ENCODE measurements around the gene CPTP. TPM values are rescaled to one million over a fixed set of nuclear protein-coding genes. Genes with fewer than 3 reads are reported as not detected.

Gene CPTP
- total and polyA plus RNA-seq, 7 experiments from 2014 or later = 11.5 to 29.3 (median 19.1) TPM

DNA sequence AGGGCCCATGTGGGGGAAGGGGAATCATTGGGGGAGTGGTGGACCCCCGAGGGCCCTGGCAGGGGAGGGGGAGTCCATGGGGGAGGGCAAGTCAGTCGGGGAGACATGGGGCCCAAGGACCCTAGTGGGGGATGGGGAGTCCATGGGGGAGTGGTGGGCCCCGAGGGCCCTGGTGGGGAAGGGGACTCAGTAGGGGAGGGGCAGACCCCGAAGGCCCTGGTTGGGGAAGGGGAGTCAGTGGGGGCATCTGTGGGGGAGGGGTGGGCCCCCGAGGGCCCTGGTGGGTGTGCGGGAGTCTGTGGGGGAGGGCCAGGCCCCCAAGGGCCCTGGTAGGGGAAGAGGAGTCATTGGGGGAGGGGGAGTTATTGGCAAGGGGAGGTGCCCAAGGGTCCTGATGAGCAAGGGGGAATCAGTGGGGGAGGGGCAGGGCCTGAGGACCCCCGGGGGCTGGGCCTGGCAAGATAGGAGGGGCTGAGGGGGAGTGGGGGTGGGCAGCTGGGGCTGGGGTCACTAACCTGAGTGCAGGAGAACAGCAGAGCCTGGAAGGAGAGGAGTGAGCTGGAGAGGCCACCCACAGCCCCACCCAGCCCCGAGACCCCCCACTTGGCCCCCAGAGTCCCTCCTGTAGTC, 31.7 kb downstream of the CPTP start:
- Histone ChIP-seq H3K36me3 (ENCODE audit: control insufficient read depth in 2 of 3, insufficient read depth in 3 of 3, low read length in 3 of 3) (no peaks in the 10 kb centered on the region), H3K4me3 (ENCODE audit: low read length) (no peak overlapping the region), H3K27ac (ENCODE audit: low read depth, low read length) (no peak overlapping the region), H3K4me1 (ENCODE audit: control insufficient read depth in 2 of 2, insufficient read depth in 2 of 2, low read length in 2 of 2) (peaks cover 0 to 18% of the 10 kb centered on the region in 2 donors), H3K27me3 (ENCODE audit: control insufficient read depth in 2 of 2, insufficient read depth in 2 of 2, low read length in 2 of 2) (peaks cover 0 to 9% of the 10 kb centered on the region in 2 donors), H3K9me3 (ENCODE audit: control insufficient read depth in 2 of 3, low read length in 3 of 3) (no peaks in the 10 kb centered on the region)
- Mint-ChIP-seq H3K27ac (no peak overlapping the region), H3K4me3 (no peak overlapping the region), H3K36me3 (peaks cover 0 to 2% (median 0%) of the 10 kb centered on the region in 5 donors), H3K9me3 (peaks cover 0 to 5% (median 0%) of the 10 kb centered on the region in 11 donors), H3K27me3 (peaks cover 0 to 39% (median 16%) of the 10 kb centered on the region in 5 donors), H3K4me1 (peaks cover 11 to 31% (median 19%) of the 10 kb centered on the region in 7 donors)
- CTCF ChIA-PET = no interaction called here
- no peak for ATAC-seq
- intact Hi-C loops (cut with micrococcal nuclease) = no loop called here
- POLR2A ChIA-PET = no interaction called here
- DNase-seq = no peak

- no peak for DNase-seq
- Mint-ChIP-seq H3K36me3 (peaks cover 0 to 2% (median 0%) of the 10 kb centered on the region in 5 donors), H3K27ac (no peak overlapping the region), H3K4me1 (peaks cover 12 to 31% (median 19%) of the 10 kb centered on the region in 7 donors), H3K4me3 (no peak overlapping the region), H3K9me3 (peaks cover 0 to 5% (median 0%) of the 10 kb centered on the region in 11 donors), H3K27me3 (peaks cover 0 to 39% (median 16%) of the 10 kb centered on the region in 5 donors)
- intact Hi-C loops (cut with micrococcal nuclease) = no loop called here
- Histone ChIP-seq H3K4me3 (ENCODE audit: low read length) (no peak overlapping the region), H3K27me3 (ENCODE audit: control insufficient read depth in 2 of 2, insufficient read depth in 2 of 2, low read length in 2 of 2) (peaks cover 0 to 9% of the 10 kb centered on the region in 2 donors), H3K4me1 (ENCODE audit: control insufficient read depth in 2 of 2, insufficient read depth in 2 of 2, low read length in 2 of 2) (peaks cover 0 to 18% of the 10 kb centered on the region in 2 donors), H3K9me3 (ENCODE audit: control insufficient read depth in 2 of 3, low read length in 3 of 3) (no peaks in the 10 kb centered on the region), H3K36me3 (ENCODE audit: control insufficient read depth in 2 of 3, insufficient read depth in 3 of 3, low read length in 3 of 3) (no peaks in the 10 kb centered on the region), H3K27ac (ENCODE audit: low read depth, low read length) (no peak overlapping the region)
- ChIA-PET CTCF (no interaction called here), POLR2A (interaction anchor here (2.1 kb wide), 1 partner anchor 14 kb away, joined by 10 read pairs; no protein-coding TSS in a partner anchor)
- ATAC-seq = no peak
These were observed 32.3 kb downstream of the CPTP start for GRCh38 chr1:1356796-1357401.

DNA sequence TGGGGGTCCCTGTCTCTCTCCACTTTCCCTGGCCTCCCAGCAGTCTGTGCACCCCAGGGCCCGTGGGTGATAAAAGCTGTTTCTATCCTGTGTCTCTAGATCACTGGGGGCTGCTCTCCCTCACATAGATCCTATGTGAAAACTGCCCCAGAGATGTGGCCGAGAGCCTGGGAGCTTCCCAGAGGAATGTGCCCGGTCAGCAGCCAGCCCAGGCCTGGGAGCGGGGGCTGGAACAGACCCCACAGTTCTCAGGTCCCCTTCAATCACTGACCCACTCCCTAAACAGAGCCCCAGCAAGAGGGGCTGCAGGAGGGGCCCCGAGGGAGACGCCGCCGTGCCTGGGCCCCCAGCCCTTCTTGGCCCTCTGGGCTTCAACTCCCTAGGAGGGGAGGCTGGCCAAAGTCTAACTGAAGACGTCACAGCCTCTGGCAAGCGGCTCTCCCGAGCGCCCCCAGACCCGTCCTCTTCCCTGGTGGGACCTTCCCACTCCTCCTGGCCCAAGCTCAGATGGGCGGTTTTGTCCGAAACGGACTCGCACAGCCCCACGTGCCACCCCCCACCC, 33.4 kb downstream of the CPTP start:
- H3K27ac Mint-ChIP-seq = peak overlapping the region in 1 of 9 donors; percentile 48
- POLR2A ChIA-PET = interaction anchor here (0.6 to 2.1 kb wide), 2 partner anchors 13 to 257 kb away, joined by 3 to 10 read pairs; partner anchors contain the start of gene MIB2
- H3K4me1 Mint-ChIP-seq = peaks cover 8 to 22% (median 13%) of the 10 kb centered on the region in 7 donors
- H3K36me3 ChIP-seq (ENCODE audit: control insufficient read depth in 2 of 3, insufficient read depth in 3 of 3, low read length in 3 of 3) = no peaks in the 10 kb centered on the region
- H3K27me3 ChIP-seq (ENCODE audit: control insufficient read depth in 2 of 2, insufficient read depth in 2 of 2, low read length in 2 of 2) = peaks cover 0 to 9% of the 10 kb centered on the region in 2 donors
- H3K27ac ChIP-seq (ENCODE audit: low read depth, low read length) = no peak overlapping the region
- CTCF ChIA-PET = no interaction called here
- intact Hi-C loops (cut with micrococcal nuclease) = no loop called here
- no peak overlapping the region for H3K4me3 ChIP-seq (ENCODE audit: low read length)
- no peaks in the 10 kb centered on the region for H3K9me3 ChIP-seq (ENCODE audit: control insufficient read depth in 2 of 3, low read length in 3 of 3)
- peaks cover 0 to 2% (median 0%) of the 10 kb centered on the region in 11 donors for H3K9me3 Mint-ChIP-seq
- peaks cover 0 to 33% (median 10%) of the 10 kb centered on the region in 5 donors for H3K27me3 Mint-ChIP-seq
- ATAC-seq (no peak), DNase-seq (peak in 1 of 9 donors; percentile 4)
- H3K36me3 Mint-ChIP-seq = no peaks in the 10 kb centered on the region
- peak overlapping the region in 4 of 10 donors; percentile 25 to 46 (median 34) for H3K4me3 Mint-ChIP-seq
- peaks cover 0 to 18% of the 10 kb centered on the region in 2 donors for H3K4me1 ChIP-seq (ENCODE audit: control insufficient read depth in 2 of 2, insufficient read depth in 2 of 2, low read length in 2 of 2)

- ChIA-PET POLR2A (interaction anchor here (0.6 to 2.1 kb wide), 5 partner anchors 10 to 257 kb away, joined by 3 to 10 read pairs (median 4); partner anchors contain the start of genes AURKAIP1 and MIB2), CTCF (no interaction called here)
- Histone ChIP-seq H3K36me3 (ENCODE audit: control insufficient read depth in 2 of 3, insufficient read depth in 3 of 3, low read length in 3 of 3) (no peaks in the 10 kb centered on the region), H3K27ac (ENCODE audit: low read depth, low read length) (peak within 1 kb of the TSS; percentile 23), H3K4me3 (ENCODE audit: low read length) (no peak within 1 kb of the TSS), H3K4me1 (ENCODE audit: control insufficient read depth in 2 of 2, insufficient read depth in 2 of 2, low read length in 2 of 2) (peaks cover 0 to 11% of the 10 kb centered on the region in 2 donors), H3K27me3 (ENCODE audit: control insufficient read depth in 2 of 2, insufficient read depth in 2 of 2, low read length in 2 of 2) (peaks cover 0 to 9% of the 10 kb centered on the region in 2 donors), H3K9me3 (ENCODE audit: control insufficient read depth in 2 of 3, low read length in 3 of 3) (no peaks in the 10 kb centered on the region)
- Mint-ChIP-seq H3K4me1 (peaks cover 8 to 20% (median 13%) of the 10 kb centered on the region in 7 donors), H3K27ac (peak within 1 kb of the TSS in 8 of 9 donors; percentile 4 to 78 (median 54)), H3K4me3 (peak within 1 kb of the TSS in 9 of 10 donors; percentile 25 to 75 (median 48)), H3K9me3 (peaks cover 0 to 2% (median 0%) of the 10 kb centered on the region in 11 donors), H3K27me3 (peaks cover 0 to 27% (median 7%) of the 10 kb centered on the region in 5 donors), H3K36me3 (no peaks in the 10 kb centered on the region)
- intact Hi-C loops (cut with micrococcal nuclease) = loop anchor here in 1 of 2 donors (1.0 kb wide), 1 partner anchor 13 kb away; no protein-coding TSS in a partner anchor
- peak; percentile 5 for ATAC-seq
- no peak for DNase-seq
These were observed 34.0 kb downstream of the CPTP start, which contains the start of gene MXRA8 for GRCh38 chr1:1358433-1359271. Gene MXRA8 (minus strand): TSS chr1:1358555. CDS start chr1:1358504, 51 bp downstream.

DNA sequence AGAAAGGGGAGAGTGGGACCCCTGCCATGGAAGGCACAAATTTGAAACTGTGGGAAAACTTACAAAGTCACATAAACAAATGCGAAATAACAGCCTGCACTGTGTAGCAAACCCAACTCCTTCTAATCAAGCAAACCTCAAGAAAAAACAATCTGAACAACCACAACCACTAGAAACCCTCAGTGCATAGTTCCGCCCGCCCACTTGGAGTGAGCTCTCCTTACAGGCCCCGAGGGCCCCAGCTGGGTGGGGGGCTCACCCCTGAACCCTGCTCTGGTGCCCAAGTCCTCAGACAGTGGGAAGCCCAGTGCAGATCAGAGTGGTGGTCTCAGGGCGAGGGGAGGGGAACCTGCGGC, 34.7 kb downstream of the CPTP start:
- intact Hi-C loops (cut with micrococcal nuclease) = loop anchor here in 1 of 2 donors (1.0 kb wide), 1 partner anchor 12 kb away; no protein-coding TSS in a partner anchor
- peaks cover 0 to 2% (median 0%) of the 10 kb centered on the region in 11 donors for H3K9me3 Mint-ChIP-seq
- peak; percentile 66 for ATAC-seq
- peaks cover 0 to 8% of the 10 kb centered on the region in 2 donors for H3K4me1 ChIP-seq (ENCODE audit: control insufficient read depth in 2 of 2, insufficient read depth in 2 of 2, low read length in 2 of 2)
- no peaks in the 10 kb centered on the region for H3K9me3 ChIP-seq (ENCODE audit: control insufficient read depth in 2 of 3, low read length in 3 of 3)
- ChIA-PET CTCF (no interaction called here), POLR2A (interaction anchor here (0.7 to 1.6 kb wide), 3 partner anchors 9 to 16 kb away, joined by 3 to 5 read pairs (median 4); partner anchors contain the start of gene AURKAIP1)
- H3K36me3 ChIP-seq (ENCODE audit: control insufficient read depth in 2 of 3, insufficient read depth in 3 of 3, low read length in 3 of 3) = no peaks in the 10 kb centered on the region
- H3K4me1 Mint-ChIP-seq = peaks cover 6 to 15% (median 12%) of the 10 kb centered on the region in 7 donors
- H3K27ac ChIP-seq (ENCODE audit: low read depth, low read length) = no peak overlapping the region
- H3K27me3 ChIP-seq (ENCODE audit: control insufficient read depth in 2 of 2, insufficient read depth in 2 of 2, low read length in 2 of 2) = peaks cover 0 to 4% of the 10 kb centered on the region in 2 donors
- no peak overlapping the region for H3K4me3 ChIP-seq (ENCODE audit: low read length)
- H3K27ac Mint-ChIP-seq = peak overlapping the region in 8 of 9 donors; percentile 4 to 78 (median 54)
- peak in 2 of 9 donors; percentile 25 to 38 for DNase-seq
- H3K36me3 Mint-ChIP-seq = no peaks in the 10 kb centered on the region
- H3K27me3 Mint-ChIP-seq = peaks cover 0 to 21% (median 4%) of the 10 kb centered on the region in 5 donors
- H3K4me3 Mint-ChIP-seq = peak overlapping the region in 8 of 10 donors; percentile 21 to 75 (median 50)

Data from naive thymus-derived CD4-positive, alpha-beta T cell (primary cell).